ENCODE results near the gene BLNK.

The BLNK gene

GRCh38 chr10:96267234-96267705, 4.1 kb downstream of the BLNK start:
- H3K4me3 ChIP-seq (ENCODE audit: low read length) = no peak overlapping the region
- no peak for DNase-seq (ENCODE audit: low read depth, low spot score)

- no peak for DNase-seq (ENCODE audit: low read depth, low spot score)
- H3K4me3 ChIP-seq (ENCODE audit: low read length) = no peak overlapping the region
Measured at GRCh38 chr10:96266118-96266770, 5.1 kb downstream of the BLNK start.

GRCh38 chr10:96264938-96265337, 6.4 kb downstream of the BLNK start:
- H3K4me3 ChIP-seq (ENCODE audit: low read length) = no peak overlapping the region
- no peak for DNase-seq (ENCODE audit: low read depth, low spot score)

- no peak overlapping the region for H3K4me3 ChIP-seq (ENCODE audit: low read length)
- no peak for DNase-seq (ENCODE audit: low read depth, low spot score)
Measured at GRCh38 chr10:96263669-96264068, 7.7 kb downstream of the BLNK start.

GRCh38 chr10:96263176-96263575, 8.2 kb downstream of the BLNK start:
- no peak for DNase-seq (ENCODE audit: low read depth, low spot score)
- H3K4me3 ChIP-seq (ENCODE audit: low read length) = no peak overlapping the region

- DNase-seq (ENCODE audit: low read depth, low spot score) = no peak
- no peak overlapping the region for H3K4me3 ChIP-seq (ENCODE audit: low read length)
Measured at GRCh38 chr10:96261930-96262329, 9.4 kb downstream of the BLNK start.

GRCh38 chr10:96261132-96261531, 10.2 kb downstream of the BLNK start:
- DNase-seq (ENCODE audit: low read depth, low spot score) = no peak
- no peak overlapping the region for H3K4me3 ChIP-seq (ENCODE audit: low read length)

GRCh38 chr10:96260014-96260413, 11.4 kb downstream of the BLNK start:
- no peak for DNase-seq (ENCODE audit: low read depth, low spot score)
- H3K4me3 ChIP-seq (ENCODE audit: low read length) = no peak overlapping the region

- DNase-seq (ENCODE audit: low read depth, low spot score) = no peak
- H3K4me3 ChIP-seq (ENCODE audit: low read length) = no peak overlapping the region
Measured at GRCh38 chr10:96259150-96259549, 12.2 kb downstream of the BLNK start.

- H3K4me3 ChIP-seq (ENCODE audit: low read length) = no peak overlapping the region
- no peak for DNase-seq (ENCODE audit: low read depth, low spot score)
Measured at GRCh38 chr10:96257944-96258343, 13.4 kb downstream of the BLNK start.

GRCh38 chr10:96255549-96256333, 15.6 kb downstream of the BLNK start:
- no peak overlapping the region for H3K4me3 ChIP-seq (ENCODE audit: low read length)
- no peak for DNase-seq (ENCODE audit: low read depth, low spot score)

- H3K4me3 ChIP-seq (ENCODE audit: low read length) = no peak overlapping the region
- DNase-seq (ENCODE audit: low read depth, low spot score) = no peak
Measured at GRCh38 chr10:96254976-96255375, 16.4 kb downstream of the BLNK start.

- no peak for DNase-seq (ENCODE audit: low read depth, low spot score)
- H3K4me3 ChIP-seq (ENCODE audit: low read length) = no peak overlapping the region
Measured at GRCh38 chr10:96252730-96253129, 18.6 kb downstream of the BLNK start.

- no peak overlapping the region for H3K4me3 ChIP-seq (ENCODE audit: low read length)
- DNase-seq (ENCODE audit: low read depth, low spot score) = no peak
Measured at GRCh38 chr10:96250349-96250748, 21.0 kb downstream of the BLNK start.

GRCh38 chr10:96249264-96249663, 22.1 kb downstream of the BLNK start:
- DNase-seq (ENCODE audit: low read depth, low spot score) = no peak
- H3K4me3 ChIP-seq (ENCODE audit: low read length) = no peak overlapping the region

- DNase-seq (ENCODE audit: low read depth, low spot score) = no peak
- no peak overlapping the region for H3K4me3 ChIP-seq (ENCODE audit: low read length)
Measured at GRCh38 chr10:96244354-96244753, 27.0 kb downstream of the BLNK start.

- no peak for DNase-seq (ENCODE audit: low read depth, low spot score)
- no peak overlapping the region for H3K4me3 ChIP-seq (ENCODE audit: low read length)
Measured at GRCh38 chr10:96243296-96243695, 28.1 kb downstream of the BLNK start.

- no peak for DNase-seq (ENCODE audit: low read depth, low spot score)
- H3K4me3 ChIP-seq (ENCODE audit: low read length) = no peak overlapping the region
Measured at GRCh38 chr10:96242822-96243221, 28.5 kb downstream of the BLNK start.

- no peak overlapping the region for H3K4me3 ChIP-seq (ENCODE audit: low read length)
- peak; percentile 62 for DNase-seq (ENCODE audit: low read depth, low spot score)
Measured at GRCh38 chr10:96238646-96239623, 32.4 kb downstream of the BLNK start.

GRCh38 chr10:96236876-96237275, 34.5 kb downstream of the BLNK start:
- DNase-seq (ENCODE audit: low read depth, low spot score) = no peak
- H3K4me3 ChIP-seq (ENCODE audit: low read length) = no peak overlapping the region
